GM23338 (cell line): ENCODE data around the gene MOSMO. TPM values are rescaled to one million over a fixed set of nuclear protein-coding genes. Genes with fewer than 3 reads are reported as not detected.

ENCODE experiments used
- ATAC-seq: fragments of 200-7000 bp; cut with Tn5 transposase; 3 replicates; pipeline ENCODE4 v1.9.1; 2020
- DNase-seq: peaks from one replicate; pipeline ENCODE4 v3.0.0-alpha.2; 2015; ENCODE audit warnings: low spot score
- H2AFZ ChIP-seq: fragments of 200-600 bp; sonication (generic); 2 replicates; pipeline ENCODE4 v1.8.0; 2016; ENCODE audit warnings: antibody characterized with exemption, mild to moderate bottlenecking, moderate library complexity
- H3F3A ChIP-seq: fragments of 200-600 bp; sonication (generic); replicated peaks from 2 replicates; pipeline ENCODE4 v1.8.0; 2017; ENCODE audit warnings: antibody characterized with exemption, mixed run types, low read depth
- H3K27ac ChIP-seq: fragments of 200-600 bp; sonication (generic); 2 replicates; pipeline ENCODE4 v1.6.1; 2016; ENCODE audit warnings: low read depth
- H3K27me3 ChIP-seq: fragments of 200-600 bp; sonication (generic); 2 replicates; pipeline ENCODE4 v1.8.0; 2016; ENCODE audit warnings: mild to moderate bottlenecking, mixed run types, moderate library complexity; ENCODE audit not compliant: insufficient read depth
- H3K36me3 ChIP-seq: fragments of 200-600 bp; sonication (generic); 2 replicates; pipeline ENCODE4 v1.8.0; 2016; ENCODE audit warnings: mild to moderate bottlenecking; ENCODE audit not compliant: insufficient read depth
- H3K4me1 ChIP-seq: fragments of 200-600 bp; sonication (generic); 2 replicates; pipeline ENCODE4 v1.8.0; 2016; ENCODE audit warnings: mild to moderate bottlenecking, moderate library complexity; ENCODE audit not compliant: insufficient read depth
- H3K4me2 ChIP-seq: fragments of 200-600 bp; sonication (generic); 2 replicates; pipeline ENCODE4 v1.7.1; 2017; ENCODE audit warnings: mixed run types
- H3K4me3 ChIP-seq: fragments of 200-600 bp; sonication (generic); 2 replicates; pipeline ENCODE4 v1.6.1; 2016; ENCODE audit warnings: mixed run types
- H3K79me2 ChIP-seq: fragments of 200-600 bp; sonication (generic); replicated peaks from 2 replicates; pipeline ENCODE4 v1.8.0; 2017; ENCODE audit warnings: mild to moderate bottlenecking; ENCODE audit not compliant: insufficient read depth
- H3K9me2 ChIP-seq: fragments of 200-600 bp; sonication (generic); 2 replicates; pipeline ENCODE4 v1.8.0; 2017; ENCODE audit not compliant: insufficient read depth
- H4K20me1 ChIP-seq: fragments of 200-600 bp; sonication (generic); replicated peaks from 2 replicates; pipeline ENCODE4 v1.8.0; 2017; ENCODE audit warnings: mild to moderate bottlenecking; ENCODE audit not compliant: insufficient read depth
- H3K27ac Mint-ChIP-seq: 2 replicates; pipeline ENCODE4 v1.8.0; 2020; ENCODE audit warnings: inconsistent platforms, mild to moderate bottlenecking, moderate library complexity, mixed read lengths
- H3K27me3 Mint-ChIP-seq: 3 replicates; pipeline ENCODE4 v1.8.0; 2022; ENCODE audit warnings: low read depth, mild to moderate bottlenecking, moderate library complexity, mixed read lengths, inconsistent platforms; ENCODE audit not compliant: insufficient read depth, poor library complexity
- H3K36me3 Mint-ChIP-seq: 3 replicates; pipeline ENCODE4 v1.8.0; 2021; ENCODE audit warnings: low read depth, mild to moderate bottlenecking, inconsistent platforms, moderate library complexity, mixed read lengths
- H3K4me1 Mint-ChIP-seq: 3 replicates; pipeline ENCODE4 v1.8.0; 2020; ENCODE audit warnings: mild to moderate bottlenecking, inconsistent platforms, mixed read lengths
- H3K4me3 Mint-ChIP-seq: 3 replicates; pipeline ENCODE4 v1.8.0; 2021; ENCODE audit warnings: moderate library complexity, mild to moderate bottlenecking, inconsistent platforms, mixed read lengths
- H3K9me3 Mint-ChIP-seq: 3 replicates; pipeline ENCODE4 v1.8.0; 2020; ENCODE audit warnings: moderate library complexity, mild to moderate bottlenecking, inconsistent platforms, mixed read lengths
- ETS1 ChIP-seq: IDR thresholded peaks from 2 replicates; pipeline ENCODE4 v1.6.1; 2016; ENCODE audit warnings: antibody characterized with exemption
- EZH2 ChIP-seq: fragments of 200-600 bp; sonication (generic); IDR thresholded peaks from one replicate; pipeline ENCODE4 v1.8.0; 2017; ENCODE audit warnings: antibody characterized with exemption, mild to moderate bottlenecking, low read depth; ENCODE audit not compliant: unreplicated experiment
- NANOG ChIP-seq: IDR thresholded peaks from 2 replicates; pipeline ENCODE4 v1.6.1; 2016; ENCODE audit warnings: antibody characterized with exemption, borderline replicate concordance
- POLR2AphosphoS5 ChIP-seq: IDR thresholded peaks from 2 replicates; pipeline ENCODE4 v1.6.1; 2016; ENCODE audit warnings: antibody characterized with exemption, low read depth
- REST ChIP-seq: IDR thresholded peaks from one replicate; pipeline ENCODE4 v1.6.1; 2018; ENCODE audit warnings: antibody characterized with exemption; ENCODE audit not compliant: unreplicated experiment
- STAT1 ChIP-seq: IDR thresholded peaks from one replicate; pipeline ENCODE4 v1.6.1; 2016; ENCODE audit warnings: antibody characterized with exemption; ENCODE audit not compliant: unreplicated experiment
- ZNF331 ChIP-seq: fragments of 250-450 bp; sonication (Bioruptor Pico); IDR thresholded peaks from 2 replicates; pipeline ENCODE4 v1.5.0; 2020; ENCODE audit warnings: low read depth, mild to moderate bottlenecking, moderate library complexity
- ZNF462 ChIP-seq: fragments of 250-450 bp; sonication (Bioruptor Pico); IDR thresholded peaks from 2 replicates; pipeline ENCODE4 v1.5.0; 2020; ENCODE audit warnings: mild to moderate bottlenecking, moderate library complexity
- polyA plus RNA-seq: library from polyadenylated mRNA; unstranded; fragments of >200 nt; fragmentation: Nextera tagmentation; extraction: Ambion mirVana; gene quantifications from 2 replicates; pipeline ENCODE4 v1.2.1, GENCODE V29; 2016
- total RNA-seq: library from RNA; depleted of rRNA; stranded (reverse); fragments of >200 nt; shearing (Covaris generic); gene quantifications from 2 replicates; pipeline ENCODE4 v1.2.3, GENCODE V29; 2014

MOSMO gene
- total and polyA plus RNA-seq, 2 experiments from 2014 or later, result 8.7 to 19.2 TPM

GRCh38 chr16:22075043-22075757 lies 67.3 kb downstream of the MOSMO start (continued):
- TF ChIP-seq REST (no peak), NANOG (no peak), STAT1 (no peak)

GRCh38 chr16:22075776-22076175 lies 67.9 kb downstream of the MOSMO start:
- no peak overlapping the region for H3K4me2 ChIP-seq
- DNase-seq (no peak), ATAC-seq (no peak)
- Mint-ChIP-seq H3K27me3 (no peaks in the 10 kb centered on the region), H3K4me3 (no peak overlapping the region), H3K9me3 (no peaks in the 10 kb centered on the region), H3K36me3 (no peaks in the 10 kb centered on the region), H3K4me1 (no peaks in the 10 kb centered on the region), H3K27ac (no peak overlapping the region)
- H3F3A ChIP-seq, result no peaks in the 10 kb centered on the region
- no peak overlapping the region for H2AFZ ChIP-seq
- no peaks in the 10 kb centered on the region for H3K9me2 ChIP-seq
- no peaks in the 10 kb centered on the region; the same call in 1 of the 2 replicates for H3K36me3 ChIP-seq
- H3K4me3 ChIP-seq, result no peak overlapping the region
- H3K4me1 ChIP-seq, result peaks cover 4% of the 10 kb centered on the region
- peaks cover 8% of the 10 kb centered on the region; the same call in 1 of the 2 replicates for H4K20me1 ChIP-seq
- H3K27me3 ChIP-seq, result no peaks in the 10 kb centered on the region
- 0 out of 2 replicates have a peak, but pooled peaks cover 5% of the 10 kb centered on the region for H3K79me2 ChIP-seq
- H3K27ac ChIP-seq, result no peak overlapping the region
- TF ChIP-seq ETS1 (no peak), EZH2 (no peak), ZNF331 (CRISPR knock-in tag) (no peak), POLR2AphosphoS5 (no peak), ZNF462 (CRISPR knock-in tag) (no peak)
